GM18868 (cell line): ENCODE measurements around the gene FAM98B.
A peak's percentile ranks its signal among the peaks of the same experiment; 100 is the strongest.

Source experiments
- ATAC-seq: cut with Tn5 transposase; IDR thresholded peaks from one replicate; pipeline ENCODE4 v1.9.1; 2021; ENCODE audit warnings: mild to moderate bottlenecking, moderate library complexity; ENCODE audit not compliant: unreplicated experiment

FAM98B gene

DNA sequence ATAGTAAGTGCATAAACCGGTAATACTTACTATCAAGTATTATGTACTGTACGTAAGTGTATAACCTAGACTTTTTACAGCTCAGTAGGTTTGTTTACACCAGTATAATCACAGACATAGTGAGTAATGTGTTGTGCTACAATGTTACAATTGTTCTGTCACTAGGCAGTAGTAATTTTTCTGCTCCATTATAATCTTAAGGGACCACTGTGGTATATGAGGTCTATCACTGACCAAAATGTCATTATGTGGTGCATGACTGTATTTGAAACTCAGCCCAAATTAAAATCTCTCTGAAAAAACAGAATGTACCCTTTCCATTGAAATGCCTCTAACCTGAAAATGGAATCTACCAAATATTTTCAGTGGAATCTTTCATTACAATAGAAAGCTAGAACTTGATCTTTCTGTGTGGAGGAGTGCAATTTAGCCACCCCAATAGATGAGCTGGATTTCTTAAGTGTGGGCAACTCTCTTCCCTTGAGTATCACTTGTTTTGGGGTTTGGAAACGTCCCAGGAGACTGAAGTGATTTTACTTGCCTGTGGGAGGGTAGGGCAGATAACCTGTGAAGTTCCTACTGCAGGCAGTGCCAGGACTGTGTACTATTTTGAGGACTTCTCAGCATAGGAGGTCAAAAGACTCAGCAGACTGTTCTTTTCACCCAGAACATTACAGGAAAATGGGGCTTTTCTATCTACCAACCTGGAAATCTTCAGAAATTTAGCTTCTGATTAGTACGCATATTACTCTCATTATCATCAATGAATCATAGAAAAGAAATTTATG, 50.9 kb downstream of the FAM98B start:
- ATAC-seq = no peak

- no peak for ATAC-seq
Measured at GRCh38 chr15:38506997-38507396, 53.1 kb downstream of the FAM98B start.

GRCh38 chr15:38507570-38507969, 53.6 kb downstream of the FAM98B start:
- ATAC-seq = no peak

DNA sequence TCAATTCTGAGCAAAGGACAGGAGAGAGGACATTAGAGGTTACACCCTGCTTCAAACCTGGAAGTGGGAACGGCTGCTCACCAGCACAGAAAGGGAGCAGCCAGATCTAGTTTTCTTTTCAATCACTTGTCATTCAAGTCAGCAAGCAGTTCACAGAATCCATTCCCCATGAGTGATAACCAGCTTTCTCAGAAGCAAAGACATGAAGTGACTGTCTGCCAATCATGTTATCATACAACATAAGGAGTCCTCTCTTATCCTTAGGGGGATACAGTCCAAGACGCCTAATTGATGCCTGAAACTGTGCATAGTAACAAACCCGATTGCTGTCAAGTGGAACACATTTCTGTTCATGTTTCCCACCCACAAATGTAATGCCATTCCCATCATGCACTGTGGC, 54.7 kb downstream of the FAM98B start:
- ATAC-seq = peak; percentile 80

GRCh38 chr15:38509152-38509551, 55.2 kb downstream of the FAM98B start:
- no peak for ATAC-seq

GRCh38 chr15:38512901-38513300, 59.0 kb downstream of the FAM98B start:
- no peak for ATAC-seq

- peak; percentile 86 for ATAC-seq
Measured at GRCh38 chr15:38514601-38515000, 60.7 kb downstream of the FAM98B start.

DNA sequence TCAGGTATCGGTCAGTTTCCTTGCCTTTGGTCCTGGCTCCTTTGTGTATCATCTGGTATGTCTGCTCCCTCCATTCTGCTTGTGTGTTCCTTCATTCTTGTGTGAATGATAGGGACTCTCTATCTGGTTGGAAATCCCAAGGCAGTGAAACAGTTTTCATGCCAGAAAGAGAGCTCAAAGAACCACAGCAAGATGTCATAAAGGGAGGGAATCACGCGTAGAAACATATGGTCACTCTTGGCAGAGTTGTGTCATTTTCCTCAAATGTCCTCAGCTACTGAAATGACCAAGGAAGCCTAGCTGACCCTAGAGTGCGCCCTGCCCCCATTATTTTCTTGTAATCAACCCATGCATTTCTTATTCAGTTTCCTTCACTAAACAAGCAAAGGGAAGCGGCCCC, 62.7 kb downstream of the FAM98B start:
- no peak for ATAC-seq

DNA sequence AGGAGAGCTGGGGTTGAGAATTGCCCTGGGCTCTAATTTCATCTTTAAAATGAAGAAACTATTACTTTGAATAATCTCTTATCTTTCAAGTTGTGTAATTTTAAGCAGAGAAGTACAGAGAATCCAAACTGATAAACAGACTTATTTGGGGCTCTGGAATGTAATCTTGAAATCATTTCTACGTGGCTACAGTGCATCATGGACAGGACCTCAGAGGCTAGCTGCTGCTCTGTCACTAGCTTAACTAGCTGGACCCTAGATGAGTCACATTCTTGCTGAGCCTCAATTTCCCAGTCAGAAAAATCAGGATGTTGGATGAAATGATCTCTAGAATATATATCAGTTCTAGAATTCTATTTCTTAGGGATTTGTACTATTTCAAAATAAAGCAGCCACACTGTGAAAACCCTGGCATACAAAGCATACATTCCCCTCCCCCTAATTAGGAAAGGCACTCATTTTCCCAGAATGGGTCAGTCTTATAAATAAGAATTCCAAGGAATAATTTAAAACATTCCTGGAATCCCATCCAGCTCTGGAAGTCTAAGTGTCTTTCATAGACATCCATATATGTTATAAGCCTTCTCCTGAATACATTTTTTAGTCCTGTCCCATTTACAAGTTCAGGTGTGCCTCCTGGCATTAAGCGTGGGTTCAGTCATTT, 63.5 kb downstream of the FAM98B start:
- ATAC-seq = no peak

- no peak for ATAC-seq
Measured at GRCh38 chr15:38518084-38518483, 64.2 kb downstream of the FAM98B start.

DNA sequence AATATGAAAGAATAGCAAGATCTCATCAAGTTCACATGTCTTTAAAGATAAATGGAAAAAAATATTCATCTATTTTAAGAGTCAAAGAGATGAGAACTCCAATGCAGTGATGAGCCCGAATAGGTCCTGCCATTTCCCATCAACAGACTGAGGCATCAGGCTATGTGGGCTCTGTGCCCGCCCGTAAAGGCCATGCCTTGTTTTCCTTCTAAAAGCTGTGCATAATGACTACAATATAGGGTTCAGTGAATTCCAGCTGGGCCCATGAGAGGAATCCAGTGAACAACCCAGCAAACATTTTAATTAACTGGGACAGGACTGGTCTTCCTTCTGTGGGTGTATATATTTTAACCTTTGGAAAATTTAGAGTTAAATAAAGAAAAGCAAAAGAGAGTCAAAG, 66.1 kb downstream of the FAM98B start:
- no peak for ATAC-seq

GRCh38 chr15:38521316-38521715, 67.4 kb downstream of the FAM98B start:
- no peak for ATAC-seq

GRCh38 chr15:38522922-38523321, 69.0 kb downstream of the FAM98B start:
- ATAC-seq = peak; percentile 53

DNA sequence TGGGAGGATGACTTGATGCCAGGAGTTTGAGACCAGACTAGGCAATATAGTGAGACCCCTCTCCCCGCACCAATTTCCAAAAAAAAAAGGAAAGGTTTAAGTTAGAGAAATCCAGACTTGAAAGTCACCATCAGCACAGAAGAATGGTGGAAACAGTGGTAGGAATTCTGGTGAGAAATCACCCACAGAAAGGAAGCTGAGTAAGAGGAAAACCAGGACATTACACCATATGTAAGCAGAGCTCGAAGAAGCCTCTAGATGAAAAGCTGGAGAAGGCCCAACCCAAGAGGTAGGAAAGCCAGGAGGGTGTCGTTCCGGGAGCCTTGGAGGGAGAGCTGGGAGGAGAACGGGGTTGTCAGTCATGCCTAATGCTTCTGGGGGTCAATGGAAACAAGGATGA, 70.2 kb downstream of the FAM98B start:
- ATAC-seq = no peak

DNA sequence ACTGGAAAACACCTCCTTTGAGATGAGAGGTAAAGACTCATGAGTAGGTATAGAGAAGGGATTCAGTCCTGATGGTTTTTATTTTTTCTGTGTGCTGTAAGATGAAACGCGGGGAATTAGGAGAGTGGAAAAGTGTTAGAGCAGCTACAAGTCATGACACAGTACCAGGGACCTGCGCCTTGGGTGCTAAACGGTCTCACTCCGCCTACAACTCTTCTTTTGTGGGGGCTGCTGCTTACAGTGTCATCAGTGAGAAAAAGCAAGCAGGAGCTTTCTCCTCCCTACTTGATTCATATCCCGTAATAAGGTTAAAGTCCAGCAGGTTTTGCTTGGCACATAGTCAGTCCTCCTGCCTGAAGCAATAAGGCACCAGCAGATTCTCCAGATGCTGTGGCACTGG, 71.6 kb downstream of the FAM98B start:
- ATAC-seq = no peak

DNA sequence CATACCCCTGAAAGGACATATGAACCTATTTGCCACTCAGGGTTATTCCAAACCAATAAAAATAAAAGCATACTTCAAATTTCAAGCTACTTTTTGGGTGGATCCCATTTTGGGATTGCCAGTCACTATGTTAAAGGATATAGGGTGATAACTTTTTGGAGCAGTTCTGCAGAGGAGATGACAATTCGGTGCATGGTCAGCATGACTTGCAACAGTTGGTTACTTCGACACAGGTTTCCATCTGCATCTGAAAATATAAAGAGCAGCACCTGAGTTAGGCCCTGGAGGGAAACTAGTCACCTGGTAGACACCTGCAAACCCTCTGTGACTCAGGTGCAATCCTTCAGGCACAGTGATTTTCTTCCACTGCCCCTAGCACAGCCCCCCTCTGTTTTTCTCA, 72.2 kb downstream of the FAM98B start:
- no peak for ATAC-seq

DNA sequence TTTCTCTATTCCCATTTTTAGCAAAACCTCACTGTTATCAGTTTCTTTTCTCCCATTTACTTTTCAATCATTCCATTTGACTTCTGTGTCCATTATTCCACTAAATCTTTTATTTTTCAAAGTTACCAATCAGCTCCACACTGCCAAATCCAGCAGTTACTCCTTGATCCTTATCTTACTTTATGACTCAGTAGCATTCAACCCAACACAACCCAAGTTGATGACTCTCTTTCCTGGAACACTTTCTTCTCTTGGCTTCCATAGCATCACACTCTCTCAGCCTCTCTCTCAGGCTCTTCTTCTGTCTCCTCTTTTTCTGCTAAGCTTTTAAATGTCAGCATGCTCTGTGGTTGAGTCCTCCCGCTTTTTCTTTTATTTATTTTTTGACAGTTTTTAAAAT, 74.4 kb downstream of the FAM98B start:
- ATAC-seq = no peak

DNA sequence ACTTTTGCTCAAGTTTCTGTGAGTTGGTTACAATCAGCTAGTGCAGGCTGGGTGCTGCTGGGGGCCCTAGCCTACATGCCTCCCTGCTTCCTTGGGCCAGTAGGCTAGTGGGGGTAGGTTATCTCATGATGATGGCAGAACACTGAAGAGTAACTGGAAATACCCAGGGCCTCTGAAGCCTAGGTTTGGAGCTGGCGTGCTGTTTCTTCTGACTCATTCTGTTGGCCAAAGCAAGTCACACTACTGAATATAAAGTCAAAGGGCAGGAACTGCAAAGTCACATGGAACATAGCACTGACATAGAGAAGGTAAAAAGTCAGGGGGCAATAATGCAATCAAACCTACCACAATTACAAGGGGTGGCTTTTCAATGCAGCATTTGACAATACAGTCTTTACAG, 76.2 kb downstream of the FAM98B start:
- ATAC-seq = peak; percentile 96

GRCh38 chr15:38531509-38531908, 77.6 kb downstream of the FAM98B start:
- no peak for ATAC-seq

DNA sequence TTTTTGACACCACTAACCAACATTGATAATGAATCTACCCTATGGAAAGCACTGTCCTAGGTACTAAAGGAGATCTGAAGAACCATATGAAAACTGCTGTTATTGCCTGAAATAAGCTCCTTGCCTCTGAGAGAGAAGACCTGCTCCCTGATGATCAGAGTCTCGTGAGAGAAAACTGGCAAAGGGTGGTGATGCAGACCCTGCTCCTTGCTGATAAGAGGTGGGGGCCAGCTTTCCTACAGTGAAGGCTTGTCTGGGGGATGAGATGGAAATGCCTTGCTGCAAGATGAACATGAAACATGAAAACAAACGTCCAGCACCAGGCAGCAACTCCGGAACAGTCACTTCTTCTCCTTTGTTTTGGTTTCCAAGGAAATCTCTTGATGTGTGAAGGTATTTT, 78.8 kb downstream of the FAM98B start:
- no peak for ATAC-seq

GRCh38 chr15:38533416-38533915, 79.5 kb downstream of the FAM98B start:
- no peak for ATAC-seq

DNA sequence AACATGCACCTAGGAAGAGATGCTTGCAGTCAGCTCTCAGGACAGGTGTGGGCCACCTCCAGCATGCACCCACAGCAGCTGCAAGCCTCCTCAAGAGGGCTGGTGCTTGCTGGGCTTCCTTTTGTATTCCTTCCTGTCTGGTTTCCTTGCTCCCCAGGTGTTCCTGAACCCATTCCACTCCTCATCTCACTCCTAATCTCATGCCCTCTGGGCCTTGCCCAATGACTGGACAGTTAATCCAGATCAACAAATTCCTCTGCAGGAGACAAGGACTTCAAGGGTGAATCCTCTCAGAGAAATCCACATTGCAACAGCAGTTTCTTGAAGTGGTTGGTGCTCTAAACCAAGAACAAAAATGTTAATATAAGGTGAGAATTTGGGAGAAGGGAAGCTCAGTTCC, 80.0 kb downstream of the FAM98B start:
- no peak for ATAC-seq
